ENCODE measurements around the gene SH3GL1.
A peak's percentile ranks its signal among the peaks of the same experiment; 100 is the strongest.

DNA sequence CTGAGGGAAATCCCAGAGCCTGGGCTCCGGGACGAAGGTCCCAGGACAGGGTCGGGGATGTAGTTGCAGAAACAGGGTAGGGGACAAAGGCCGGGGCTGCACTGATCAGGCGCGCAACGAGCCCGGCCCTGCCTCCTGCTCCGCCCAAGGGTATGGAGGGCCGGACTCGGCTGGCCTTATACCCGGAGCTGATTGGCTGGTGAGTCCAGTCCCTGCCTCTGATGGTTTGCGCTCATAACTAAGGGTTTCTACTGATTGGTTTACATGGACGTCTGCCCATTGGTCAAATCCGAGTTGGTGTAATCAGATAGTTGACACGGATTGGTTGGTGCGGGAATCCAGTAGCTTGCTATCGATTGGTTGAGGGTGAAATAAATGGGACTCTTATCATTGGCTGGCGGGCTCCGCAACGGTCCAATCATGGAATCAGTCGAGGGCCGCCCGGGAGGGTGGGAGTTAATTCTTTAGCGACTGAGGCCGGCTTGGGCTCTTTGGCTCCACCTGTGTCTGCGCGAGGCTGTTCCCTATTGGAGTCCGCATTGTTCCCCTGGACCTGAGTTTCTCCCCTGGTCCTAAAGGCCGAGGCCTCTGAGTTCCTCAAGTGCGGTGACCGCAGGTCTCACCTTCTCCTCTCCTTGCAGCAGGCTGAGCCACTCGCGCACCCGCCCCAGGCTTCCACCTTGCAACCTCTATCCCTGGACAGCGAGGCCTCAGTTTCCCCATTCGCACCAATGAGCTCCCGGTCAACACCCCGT, 57.6 kb downstream of the SH3GL1 start:
- peak in 1 of 3 donors; percentile 54 for TF ChIP-seq POLR2A (IDR thresholded peaks at IDR 0.05)
- TF ChIP-seq, protein P1, sequence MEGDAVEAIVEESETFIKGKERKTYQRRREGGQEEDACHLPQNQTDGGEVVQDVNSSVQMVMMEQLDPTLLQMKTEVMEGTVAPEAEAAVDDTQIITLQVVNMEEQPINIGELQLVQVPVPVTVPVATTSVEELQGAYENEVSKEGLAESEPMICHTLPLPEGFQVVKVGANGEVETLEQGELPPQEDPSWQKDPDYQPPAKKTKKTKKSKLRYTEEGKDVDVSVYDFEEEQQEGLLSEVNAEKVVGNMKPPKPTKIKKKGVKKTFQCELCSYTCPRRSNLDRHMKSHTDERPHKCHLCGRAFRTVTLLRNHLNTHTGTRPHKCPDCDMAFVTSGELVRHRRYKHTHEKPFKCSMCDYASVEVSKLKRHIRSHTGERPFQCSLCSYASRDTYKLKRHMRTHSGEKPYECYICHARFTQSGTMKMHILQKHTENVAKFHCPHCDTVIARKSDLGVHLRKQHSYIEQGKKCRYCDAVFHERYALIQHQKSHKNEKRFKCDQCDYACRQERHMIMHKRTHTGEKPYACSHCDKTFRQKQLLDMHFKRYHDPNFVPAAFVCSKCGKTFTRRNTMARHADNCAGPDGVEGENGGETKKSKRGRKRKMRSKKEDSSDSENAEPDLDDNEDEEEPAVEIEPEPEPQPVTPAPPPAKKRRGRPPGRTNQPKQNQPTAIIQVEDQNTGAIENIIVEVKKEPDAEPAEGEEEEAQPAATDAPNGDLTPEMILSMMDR (IDR thresholded peaks at IDR 0.05 in 8 of 11, conservative IDR thresholded peaks at IDR 0.05 in 3 of 11): peak in 4 of 11 experiments; percentile 3 to 47 (median 18)

Measured in spleen (tissue), 7 donors.